HT-29 (cell line): ENCODE data around the gene AK4. TPM values are rescaled to one million over a fixed set of nuclear protein-coding genes. Genes with fewer than 3 reads are reported as not detected.
"Not testable (repeated sequence)": the region's sequence is repeated elsewhere in the genome, so short reads cannot be mapped to it uniquely, and the experiment has no call there.

Experiments used
- DNase-seq: peaks from one replicate; pipeline ENCODE4 v3.0.0-alpha.2; 2015; ENCODE audit warnings: low spot score
- total RNA-seq: library from RNA; depleted of rRNA; stranded (reverse); fragments of >200 nt; shearing (Covaris generic); gene quantifications from 2 replicates; pipeline ENCODE4 v1.2.3, GENCODE V29; 2014; rRNA removed

AK4 gene
- total RNA-seq: 35.0 and 41.3 TPM in 2 replicates

DNA sequence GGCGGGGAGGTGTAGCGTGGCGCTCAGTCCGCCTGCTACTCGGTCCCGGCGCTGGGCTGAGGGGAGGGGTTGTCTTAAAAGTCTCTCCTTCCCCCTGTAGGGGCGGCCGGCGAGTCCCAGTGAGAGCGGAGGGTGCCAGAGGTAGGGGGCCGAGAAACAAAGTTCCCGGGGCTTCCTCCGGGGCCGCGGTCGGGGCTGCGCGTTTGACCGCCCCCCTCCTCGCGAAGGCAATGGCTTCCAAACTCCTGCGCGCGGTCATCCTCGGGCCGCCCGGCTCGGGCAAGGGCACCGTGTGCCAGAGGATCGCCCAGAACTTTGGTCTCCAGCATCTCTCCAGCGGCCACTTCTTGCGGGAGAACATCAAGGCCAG lies at the start of gene AK4:
AK4 (plus strand) TSS at position 26 of the 370 bp plus-strand sequence; CDS start at position 231, 205 bp downstream.
- DNase-seq: not testable (repeated sequence)

DNA sequence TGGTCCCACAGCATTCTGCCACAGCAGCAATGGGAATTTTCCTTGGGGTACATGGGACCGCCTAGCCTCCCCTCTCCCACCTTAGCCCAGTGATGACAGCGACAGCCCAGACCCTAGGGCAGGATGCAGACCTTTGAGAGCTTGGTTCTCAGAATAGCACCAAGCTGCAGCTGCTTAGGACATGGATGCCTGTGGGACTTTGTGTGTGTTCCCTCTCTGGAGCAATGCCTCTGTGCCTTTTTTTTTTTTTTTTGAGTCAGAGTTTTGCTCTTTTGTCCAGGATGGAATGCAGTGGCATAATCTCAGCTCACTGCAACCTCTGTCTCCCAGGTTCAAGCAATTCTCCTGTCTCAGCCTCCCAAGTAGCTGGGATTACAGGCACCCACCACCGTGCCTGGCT lies 44.2 kb upstream of the AK4 start:
- no peak for DNase-seq

DNA sequence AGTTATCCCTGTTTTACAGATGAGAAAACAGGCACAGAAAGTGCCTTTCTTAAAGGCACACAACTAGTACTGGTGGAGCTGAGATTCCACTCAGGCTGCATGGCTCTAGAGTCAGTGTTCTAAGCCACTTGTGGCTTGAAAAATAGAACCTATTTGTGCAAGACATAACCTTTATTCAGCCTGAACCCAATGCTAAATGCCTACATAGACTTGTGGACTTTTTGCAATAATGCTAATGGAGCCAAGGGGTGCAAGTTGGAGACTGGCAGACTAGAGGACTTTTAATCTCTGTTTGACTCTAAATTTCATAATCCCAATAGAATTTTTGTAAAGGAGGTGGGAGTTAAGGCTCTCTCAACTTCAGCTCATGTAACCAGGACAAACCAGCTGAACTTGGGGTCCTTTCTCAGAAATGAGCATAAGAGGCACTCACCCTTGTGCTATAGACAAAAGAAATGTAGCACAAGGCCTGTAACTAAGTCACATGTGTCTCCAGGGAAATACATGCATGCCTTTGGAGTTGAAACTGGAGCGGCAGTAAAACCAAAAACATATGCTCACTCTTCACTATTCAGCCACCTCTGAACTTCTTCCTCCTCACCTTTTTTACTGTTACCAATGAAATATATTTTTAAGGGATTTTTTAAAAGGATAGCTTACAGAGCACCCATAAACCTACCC lies 43.0 kb upstream of the AK4 start:
- no peak for DNase-seq

DNA sequence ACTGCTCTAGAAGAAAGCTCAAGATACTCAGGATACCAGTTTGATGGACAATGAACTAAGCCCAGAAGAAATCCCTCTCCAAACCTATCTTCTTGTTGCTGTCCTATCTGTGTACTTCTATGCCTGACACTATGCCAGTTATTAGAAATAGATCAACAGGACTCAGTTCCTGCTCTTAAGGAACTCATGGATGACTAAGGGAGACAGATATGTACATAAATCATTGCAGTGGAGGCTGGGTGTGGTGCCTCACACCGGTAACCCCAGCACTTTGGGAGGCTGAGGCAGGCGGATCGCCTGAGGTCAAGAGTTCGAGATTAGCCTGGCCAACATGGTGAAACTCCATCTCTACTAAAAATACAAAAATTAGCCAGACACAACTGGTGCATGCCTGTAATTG lies 42.4 kb upstream of the AK4 start:
- DNase-seq: no peak

DNA sequence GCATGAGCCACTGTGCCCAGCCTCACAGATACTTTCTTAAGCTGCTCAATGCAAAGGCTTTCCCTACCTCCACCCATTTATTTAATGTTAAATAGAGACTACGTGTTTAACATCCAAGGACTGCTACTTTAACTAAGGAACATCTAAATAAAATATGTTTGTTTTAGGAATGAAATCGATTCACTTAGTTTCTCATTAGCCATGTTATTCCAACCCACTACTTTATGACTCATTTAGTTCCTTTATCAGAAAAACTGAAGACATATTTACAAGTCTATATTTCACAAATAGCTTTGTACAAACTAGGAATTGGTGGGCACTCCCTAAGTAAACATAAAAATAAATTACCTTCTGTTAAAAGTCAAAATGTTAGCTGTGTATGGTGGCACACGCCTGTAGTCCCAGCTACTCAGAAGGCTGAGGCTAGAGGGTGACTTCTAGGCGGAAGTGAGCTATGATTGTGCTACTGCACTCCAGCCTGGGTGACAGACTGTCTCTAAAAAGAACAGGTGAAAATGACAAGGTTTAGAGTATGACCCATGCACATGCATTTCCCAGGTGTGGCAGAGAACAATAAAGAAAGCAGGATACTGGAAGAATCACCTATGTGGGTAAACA lies 39.9 kb upstream of the AK4 start:
- peak; percentile 72 for DNase-seq

GRCh38 chr1:65109487-65109886 lies 38.5 kb upstream of the AK4 start:
- no peak for DNase-seq

GRCh38 chr1:65112811-65113210 lies 35.2 kb upstream of the AK4 start:
- DNase-seq: no peak

DNA sequence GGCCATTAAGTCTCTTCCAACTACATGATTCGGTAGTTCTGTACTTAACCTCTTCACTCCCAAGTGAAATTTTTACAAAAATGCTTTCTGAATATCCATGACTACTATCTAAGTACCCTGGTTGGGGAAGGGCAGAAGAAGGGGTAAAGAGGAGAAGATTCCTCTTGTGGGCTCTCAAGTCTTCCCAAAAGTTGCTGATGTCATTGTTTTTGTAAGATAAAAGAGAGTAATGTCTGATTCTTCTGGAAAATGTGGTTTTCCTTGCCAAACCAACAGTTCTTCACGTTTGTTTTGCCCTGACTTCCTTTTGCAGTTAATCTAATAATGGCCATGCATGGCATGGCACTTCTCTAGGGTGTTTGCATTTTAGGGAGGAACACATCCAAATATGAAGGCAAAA lies 34.7 kb upstream of the AK4 start:
- no peak for DNase-seq

DNA sequence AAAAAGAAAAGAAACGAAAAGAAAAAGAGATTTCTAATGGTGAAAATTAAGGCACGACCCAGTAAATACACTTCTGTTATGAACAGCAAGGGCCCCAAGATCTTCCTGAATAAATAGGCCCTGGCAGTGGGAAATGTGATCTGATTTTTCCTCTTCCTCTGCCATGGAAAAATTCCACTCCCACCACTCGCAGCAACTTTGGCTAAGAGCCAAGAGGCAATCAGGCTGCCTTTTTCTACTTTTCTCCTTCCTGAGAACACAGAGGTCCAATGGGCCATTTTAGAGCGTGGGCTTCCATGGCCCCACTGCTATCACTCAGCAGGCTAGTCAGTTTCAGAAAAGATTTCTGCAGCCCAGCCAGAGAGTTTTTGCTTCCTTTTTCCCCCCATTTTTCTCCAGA lies 33.7 kb upstream of the AK4 start:
- no peak for DNase-seq

DNA sequence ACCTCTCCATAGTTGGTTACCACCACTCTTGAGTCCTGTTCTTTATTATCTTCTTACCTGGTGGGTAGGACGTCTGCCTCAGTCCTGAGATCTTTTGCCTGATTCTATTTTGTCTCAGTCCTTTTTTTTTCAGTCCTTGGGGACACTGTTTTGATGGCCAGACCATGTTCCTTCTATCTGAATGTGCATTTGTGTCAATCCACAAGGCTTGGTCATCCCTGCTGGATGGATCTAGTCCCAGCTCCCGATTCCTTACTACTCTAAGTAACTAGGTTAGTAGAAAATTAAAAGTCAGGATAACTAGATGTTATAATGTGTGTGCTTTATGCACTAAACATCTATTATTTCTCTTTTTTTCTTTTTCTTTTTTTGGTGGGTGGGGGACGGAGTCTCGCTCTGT lies 28.1 kb upstream of the AK4 start:
- DNase-seq: no peak

GRCh38 chr1:65129104-65129503 lies 18.9 kb upstream of the AK4 start:
- not testable (repeated sequence) for DNase-seq

DNA sequence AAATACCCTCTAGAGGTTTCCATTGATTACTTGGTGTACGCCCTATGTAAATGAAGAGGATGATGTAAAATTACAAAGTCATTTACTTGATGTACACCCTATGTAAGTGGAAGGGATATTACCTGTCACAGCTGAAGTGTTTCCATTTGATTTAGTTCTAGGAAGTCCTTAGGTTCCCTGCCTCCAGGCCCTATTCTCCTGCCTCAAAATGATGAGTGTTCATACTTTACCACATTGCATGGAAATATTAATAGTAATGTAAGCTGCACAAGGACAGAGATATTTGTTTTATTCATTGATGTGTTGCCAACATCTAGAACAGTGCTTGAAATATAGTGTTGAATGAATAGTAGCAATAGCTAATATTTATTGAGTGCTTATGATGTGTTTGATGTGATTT lies 9.5 kb upstream of the AK4 start:
- no peak for DNase-seq

DNA sequence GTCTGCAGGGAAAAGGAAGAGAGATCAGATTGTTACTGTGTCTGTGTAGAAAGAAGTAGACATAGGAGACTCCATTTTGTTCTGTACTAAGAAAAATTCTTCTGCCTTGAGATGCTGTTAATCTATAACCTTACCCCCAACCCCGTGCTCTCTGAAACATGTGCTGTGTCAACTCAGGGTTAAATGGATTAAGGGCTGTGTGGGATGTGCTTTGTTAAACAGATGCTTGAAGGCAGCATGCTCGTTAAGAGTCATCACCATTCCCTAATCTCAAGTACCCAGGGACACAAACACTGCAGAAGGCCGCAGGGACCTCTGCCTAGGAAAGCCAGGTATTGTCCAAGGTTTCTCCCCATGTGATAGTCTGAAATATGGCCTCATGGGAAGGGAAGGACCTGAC lies 8.2 kb upstream of the AK4 start:
- DNase-seq: not testable (repeated sequence)

- DNase-seq: peak; percentile 60
Observed at GRCh38 chr1:65141394-65141793, 6.6 kb upstream of the AK4 start.

DNA sequence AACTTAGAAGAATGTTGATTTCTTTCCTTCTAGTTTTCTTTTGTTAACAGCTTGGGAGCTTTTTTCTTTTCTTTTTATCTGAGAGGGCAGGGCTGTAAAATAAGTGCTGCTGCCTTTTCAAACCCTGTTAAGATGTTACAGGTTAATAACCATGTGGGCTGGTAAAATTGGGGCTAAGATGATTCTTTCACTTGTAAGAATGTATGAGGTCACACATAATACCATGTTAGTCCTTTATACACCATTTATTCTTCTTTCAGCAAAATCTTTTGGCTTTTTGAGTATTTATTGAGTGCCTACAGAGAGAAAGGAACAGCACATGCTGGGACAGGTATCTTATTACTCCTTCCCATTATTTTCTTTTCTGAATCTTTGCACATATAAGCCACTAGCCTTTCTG lies 6.1 kb upstream of the AK4 start:
- DNase-seq: no peak

GRCh38 chr1:65143112-65143658 lies 4.8 kb upstream of the AK4 start:
- not testable (repeated sequence) for DNase-seq

GRCh38 chr1:65146908-65147423 lies 1.0 kb upstream of the AK4 start:
- peak; percentile 27 for DNase-seq

DNA sequence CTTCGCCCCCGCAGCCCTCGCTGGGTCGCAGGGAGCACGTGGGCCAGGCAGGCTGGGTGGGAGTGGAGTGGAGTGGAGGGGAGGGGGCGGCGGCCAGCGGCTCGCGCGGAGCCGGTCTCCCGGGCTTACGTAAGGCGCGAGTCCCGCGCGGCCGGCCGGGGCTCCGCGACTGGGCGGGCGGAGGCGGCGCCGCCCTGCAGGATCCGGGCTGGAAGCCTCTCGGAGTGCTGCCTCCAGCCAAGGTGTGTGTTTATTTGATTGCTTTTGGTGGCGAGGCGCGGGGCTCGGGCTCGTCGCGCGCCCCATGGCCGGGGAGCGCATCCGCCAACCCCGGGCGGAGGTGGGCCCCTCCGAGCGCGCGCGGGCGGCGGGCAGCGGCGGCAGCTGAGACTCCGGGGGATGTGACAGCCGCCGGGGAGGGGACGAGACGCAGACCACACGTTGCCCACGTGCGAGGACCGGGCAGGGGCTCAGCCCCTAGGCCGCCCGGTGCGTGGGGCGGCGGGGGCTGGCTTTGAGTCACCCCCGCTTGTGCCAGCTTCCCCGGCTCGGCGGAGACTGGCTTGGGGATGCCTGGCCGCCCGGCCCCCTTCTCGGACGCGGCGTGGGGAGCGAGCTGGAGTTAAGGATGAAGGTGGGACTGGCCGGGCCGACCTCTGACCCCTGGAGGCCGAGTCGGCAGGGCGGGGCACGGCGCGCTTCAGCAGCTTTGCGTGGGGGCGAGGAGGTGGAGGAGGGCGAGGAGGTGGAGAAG lies 402 bp upstream of the AK4 start:
- DNase-seq: peak; percentile 63

DNA sequence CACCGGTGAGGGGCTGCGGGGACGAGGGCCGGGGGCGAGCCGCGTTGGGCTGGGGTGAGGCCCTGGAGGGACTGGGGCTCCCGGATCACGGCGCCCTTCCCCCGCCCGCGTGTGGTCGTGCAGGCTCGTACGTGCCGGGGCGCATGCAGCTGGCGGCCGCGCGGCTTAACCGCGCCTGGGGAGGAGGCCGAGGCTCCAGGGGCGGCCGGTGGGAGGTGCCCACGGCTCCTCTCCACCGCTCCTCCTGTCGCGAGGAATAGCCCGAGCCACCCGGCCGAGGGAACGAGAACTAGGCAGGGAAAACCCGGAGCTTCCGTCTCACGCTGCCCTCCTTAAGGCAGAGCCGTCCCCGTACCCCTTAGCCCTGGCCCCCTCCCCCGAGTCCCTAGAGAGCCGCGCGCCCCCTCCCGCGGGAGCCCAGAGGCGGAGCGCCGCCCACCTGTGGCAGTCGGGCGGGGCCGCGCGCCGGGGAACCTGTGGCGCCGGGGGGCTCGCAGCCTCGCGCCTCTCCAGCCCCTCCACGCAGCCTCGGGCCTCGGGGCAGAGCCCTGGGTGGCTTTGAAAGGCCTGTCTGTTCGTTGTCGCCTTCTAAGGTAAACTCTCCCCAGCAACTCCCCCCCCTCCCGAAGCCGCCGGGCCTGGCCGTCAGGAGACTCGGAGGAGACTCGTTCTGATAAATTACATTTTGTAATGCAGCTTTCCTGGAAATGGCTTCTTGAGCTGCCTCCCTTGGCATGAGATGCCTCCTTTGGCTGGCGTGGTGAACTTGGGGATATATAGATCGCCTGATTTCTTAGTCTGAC lies 746 bp downstream of the AK4 start:
- peak; percentile 31 for DNase-seq

- DNase-seq: no peak
Observed at GRCh38 chr1:65149351-65150107, 1.5 kb downstream of the AK4 start.

DNA sequence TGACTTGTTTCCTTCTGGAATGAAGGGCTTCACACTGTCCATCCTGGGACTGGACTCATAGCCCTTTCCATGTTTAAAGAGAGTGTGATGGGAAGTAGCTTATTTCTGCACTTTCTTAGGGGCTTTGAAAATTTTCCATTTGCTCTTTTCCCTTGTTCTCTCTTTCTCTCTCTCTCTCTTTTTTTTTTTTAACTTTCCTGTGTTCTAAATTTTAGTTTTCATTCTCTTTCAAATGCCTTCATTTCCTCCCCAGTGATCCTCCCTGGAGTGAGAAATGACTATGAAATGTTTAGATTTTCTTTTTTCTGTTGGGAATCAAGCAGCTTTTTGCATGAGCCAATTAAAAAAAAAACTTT lies 2.1 kb downstream of the AK4 start:
- DNase-seq: no peak
